Measurements from ENCODE around the gene PTGR2. TPM values are rescaled to one million over a fixed set of nuclear protein-coding genes. Genes with fewer than 3 reads are reported as not detected.

Gene PTGR2
- total RNA-seq, 1 experiment from 2014 or later = 6.7 TPM

GRCh38 chr14:73816393-73816816 is 35.2 kb upstream of the PTGR2 start:
- Histone ChIP-seq H3K18ac (ENCODE audit: insufficient read length, low read depth, low read length) (no peak overlapping the region), H3K56ac (ENCODE audit: insufficient read length, low read depth, low read length) (no peak overlapping the region), H3K4ac (ENCODE audit: low read depth, low read length) (no peak overlapping the region), H2AK5ac (ENCODE audit: insufficient read length, low read length) (no peak overlapping the region), H4K20me1 (ENCODE audit: control insufficient read depth, insufficient read depth, insufficient read length) (no peaks in the 10 kb centered on the region), H3K9me3 (ENCODE audit: control insufficient read depth, low read depth, low read length) (no peaks in the 10 kb centered on the region), H3K4me2 (ENCODE audit: insufficient read depth, insufficient read length, low read length) (no peak overlapping the region), H3K27me3 (ENCODE audit: insufficient read depth, low read length) (no peaks in the 10 kb centered on the region), H2AFZ (ENCODE audit: low read length) (no peak overlapping the region), H3K79me1 (ENCODE audit: insufficient read depth, low read depth, low read length, poor library complexity, severe bottlenecking) (no peaks in the 10 kb centered on the region), H2BK120ac (ENCODE audit: low read depth, low read length, poor library complexity, severe bottlenecking) (no peak overlapping the region), H3K4me1 (ENCODE audit: insufficient read depth, low read length) (no peaks in the 10 kb centered on the region), H3K9ac (ENCODE audit: extremely low read depth, insufficient read length, low read length) (no peak overlapping the region), H2BK15ac (ENCODE audit: low read depth, low read length) (no peak overlapping the region), H3K27ac (ENCODE audit: insufficient read length, low read depth, low read length) (no peak overlapping the region), H3T11ph (ENCODE audit: low read length) (no peak overlapping the region), H2BK12ac (ENCODE audit: insufficient read length, low read depth, low read length) (no peak overlapping the region), H4K5ac (ENCODE audit: insufficient read length, low read depth, low read length) (no peak overlapping the region), H3K23ac (ENCODE audit: insufficient read length, low read depth, low read length) (no peak overlapping the region), H4K8ac (replicated peaks; ENCODE audit: insufficient read length, low read depth, low read length) (no peak overlapping the region), H3K14ac (ENCODE audit: insufficient read depth, low read length) (no peak overlapping the region), H3K79me2 (ENCODE audit: insufficient read depth, low read length) (no peaks in the 10 kb centered on the region), H2BK20ac (ENCODE audit: low read depth, low read length, poor library complexity, severe bottlenecking) (no peak overlapping the region), H3K23me2 (ENCODE audit: insufficient read length, low read depth, low read length, poor library complexity, severe bottlenecking) (no peaks in the 10 kb centered on the region), H2BK5ac (ENCODE audit: insufficient read length, low read length) (no peak overlapping the region), H4K91ac (ENCODE audit: insufficient read length, low read depth, low read length) (no peak overlapping the region)
- H3K27ac Mint-ChIP-seq = no peak overlapping the region
- no peaks in the 10 kb centered on the region for H3K4me1 Mint-ChIP-seq
- DNase-seq = no peak
- no peak for TF ChIP-seq CTCF (conservative IDR thresholded peaks at IDR 0.05)
- WGBS (ENCODE audit: extremely low coverage, insufficient read length, low lambda C conversion rate) = no CpG with 5 or more reads among the region's 4 CpGs
- no peak overlapping the region for H3K4me3 Mint-ChIP-seq
- peaks cover 6% of the 10 kb centered on the region for H3K27me3 Mint-ChIP-seq (ENCODE audit: low read depth)
- no peaks in the 10 kb centered on the region for H3K9me3 Mint-ChIP-seq
- no peaks in the 10 kb centered on the region for H3K36me3 Mint-ChIP-seq (ENCODE audit: insufficient read depth in 1 of 3, low read depth in 3 of 3)
